GM23248 (cell line): ENCODE data around the gene NUDT14. TPM values are rescaled to one million over a fixed set of nuclear protein-coding genes. Genes with fewer than 3 reads are reported as not detected.

ENCODE experiments used
- DNase-seq: peaks from one replicate; pipeline ENCODE4 v3.0.0-alpha.2; 2015
- H2AFZ ChIP-seq: fragments of 200-600 bp; sonication (generic); 2 replicates; pipeline ENCODE4 v1.6.1; 2016; ENCODE audit warnings: antibody characterized with exemption
- H3F3A ChIP-seq: fragments of 200-600 bp; sonication (generic); 2 replicates; pipeline ENCODE4 v1.6.1; 2016; ENCODE audit warnings: mild to moderate bottlenecking, antibody characterized with exemption, mixed run types; ENCODE audit not compliant: insufficient read depth
- H3K27ac ChIP-seq: fragments of 200-600 bp; sonication (generic); 2 replicates; pipeline ENCODE4 v1.5.1; 2016; ENCODE audit warnings: mild to moderate bottlenecking
- H3K27me3 ChIP-seq: fragments of 200-600 bp; sonication (generic); replicated peaks from 2 replicates; pipeline ENCODE4 v1.6.1; 2016; ENCODE audit warnings: mild to moderate bottlenecking; ENCODE audit not compliant: insufficient read depth
- H3K36me3 ChIP-seq: fragments of 200-600 bp; sonication (generic); 2 replicates; pipeline ENCODE4 v1.6.1; 2016; ENCODE audit warnings: low read depth, mild to moderate bottlenecking
- H3K4me1 ChIP-seq: fragments of 200-600 bp; sonication (generic); 2 replicates; pipeline ENCODE4 v1.6.1; 2016; ENCODE audit warnings: mild to moderate bottlenecking; ENCODE audit not compliant: insufficient read depth
- H3K4me2 ChIP-seq: fragments of 200-600 bp; sonication (generic); one replicate; pipeline ENCODE4 v1.6.1; 2016; ENCODE audit warnings: mild to moderate bottlenecking; ENCODE audit not compliant: unreplicated experiment
- H3K4me3 ChIP-seq: fragments of 200-600 bp; sonication (generic); 2 replicates; pipeline ENCODE4 v1.5.1; 2016; ENCODE audit warnings: mild to moderate bottlenecking
- H3K79me2 ChIP-seq: fragments of 200-600 bp; sonication (generic); 2 replicates; pipeline ENCODE4 v1.6.1; 2016; ENCODE audit warnings: mild to moderate bottlenecking; ENCODE audit not compliant: insufficient read depth
- H3K9ac ChIP-seq: fragments of 200-600 bp; sonication (generic); 2 replicates; pipeline ENCODE4 v1.6.1; 2016; ENCODE audit warnings: mild to moderate bottlenecking
- H3K9me2 ChIP-seq: fragments of 200-600 bp; sonication (generic); 2 replicates; pipeline ENCODE4 v1.6.1; 2016; ENCODE audit warnings: mixed run types, mild to moderate bottlenecking, moderate library complexity; ENCODE audit not compliant: insufficient read depth
- H3K9me3 ChIP-seq: fragments of 200-600 bp; sonication (generic); one replicate; pipeline ENCODE4 v1.6.1; 2017; ENCODE audit warnings: low read depth
- H4K20me1 ChIP-seq: fragments of 200-600 bp; sonication (generic); 2 replicates; pipeline ENCODE4 v1.6.0; 2016; ENCODE audit not compliant: insufficient read depth
- EZH2 ChIP-seq: fragments of 200-600 bp; sonication (generic); IDR thresholded peaks from 2 replicates; pipeline ENCODE4 v1.6.1; 2018; ENCODE audit warnings: antibody characterized with exemption, mild to moderate bottlenecking; ENCODE audit not compliant: insufficient read depth, poor library complexity, severe bottlenecking
- EZH2phosphoT487 ChIP-seq: fragments of 200-600 bp; sonication (generic); IDR thresholded peaks from 2 replicates; pipeline ENCODE4 v1.6.1; 2018; ENCODE audit warnings: antibody characterized with exemption, moderate library complexity, mild to moderate bottlenecking, low read depth; ENCODE audit not compliant: insufficient read depth
- WGBS, 2 experiments: methylation state at CpG; one replicate each; pipeline ENCODE4 v1.1.6; 2015 to 2017; ENCODE audit warnings: low lambda C conversion rate in 2 of 2, low coverage in 1 of 2; ENCODE audit errors: missing lambda C conversion rate in 2 of 2; 5-methylcytosine and 5-hydroxymethylcytosine counted together
- in situ Hi-C: fragments of 300-500 bp; cut with MboI; formaldehyde crosslinking; loops from 2 replicates; pipeline ENCODE4 v1.15.0; 2020
- polyA plus RNA-seq: library from polyadenylated mRNA; unstranded; fragments of >200 nt; fragmentation: Nextera tagmentation; extraction: Ambion mirVana; gene quantifications from 2 replicates; pipeline ENCODE4 v1.2.1, GENCODE V29; 2016
- total RNA-seq: library from RNA; depleted of rRNA; stranded (reverse); fragments of >200 nt; shearing (Covaris generic); gene quantifications from 2 replicates; pipeline ENCODE4 v1.2.3, GENCODE V29; 2014

Gene NUDT14
- total and polyA plus RNA-seq, 2 experiments from 2014 or later = 8.6 to 10.8 TPM

- Histone ChIP-seq H2AFZ (no peak overlapping the region), H4K20me1 (no peaks in the 10 kb centered on the region), H3K4me1 (no peaks in the 10 kb centered on the region), H3K4me2 (no peak overlapping the region), H3K27ac (no peak overlapping the region), H3K79me2 (no peaks in the 10 kb centered on the region), H3K9ac (no peak overlapping the region), H3F3A (no peaks in the 10 kb centered on the region), H3K27me3 (no peaks in the 10 kb centered on the region), H3K9me2 (no peaks in the 10 kb centered on the region), H3K9me3 (no peaks in the 10 kb centered on the region), H3K4me3 (no peak overlapping the region), H3K36me3 (no peaks in the 10 kb centered on the region)
- WGBS, 2 experiments = 90 to 94% methylated on average over 17 to 19 of the region's 23 CpGs
- no peak for TF ChIP-seq EZH2phosphoT487
- no peak for TF ChIP-seq EZH2
- in situ Hi-C loops = no loop called here
- no peak for DNase-seq
Measured at GRCh38 chr14:105211086-105211757, 30.1 kb upstream of the NUDT14 start.

GRCh38 chr14:105210266-105211025, 29.3 kb upstream of the NUDT14 start:
- Histone ChIP-seq H3K9me3 (no peaks in the 10 kb centered on the region), H3K27ac (no peak overlapping the region), H3K4me3 (no peak overlapping the region), H3K27me3 (no peaks in the 10 kb centered on the region), H4K20me1 (no peaks in the 10 kb centered on the region), H3K79me2 (no peaks in the 10 kb centered on the region), H3F3A (no peaks in the 10 kb centered on the region), H3K4me1 (no peaks in the 10 kb centered on the region), H3K4me2 (no peak overlapping the region), H3K9me2 (no peaks in the 10 kb centered on the region), H3K36me3 (no peaks in the 10 kb centered on the region), H2AFZ (no peak overlapping the region), H3K9ac (no peak overlapping the region)
- 92 to 95% methylated on average over 23 to 30 of the region's 30 CpGs for whole genome bisulfite sequencing, 2 experiments
- in situ Hi-C loops = no loop called here
- no peak for DNase-seq
- no peak for TF ChIP-seq EZH2
- no peak for TF ChIP-seq EZH2phosphoT487

- Histone ChIP-seq H3K9me3 (no peaks in the 10 kb centered on the region), H3K27ac (no peak overlapping the region), H3K79me2 (no peaks in the 10 kb centered on the region), H3F3A (no peaks in the 10 kb centered on the region), H3K4me1 (no peaks in the 10 kb centered on the region), H4K20me1 (no peaks in the 10 kb centered on the region), H3K9ac (no peak overlapping the region), H3K9me2 (no peaks in the 10 kb centered on the region), H3K4me2 (no peak overlapping the region), H2AFZ (no peak overlapping the region), H3K27me3 (no peaks in the 10 kb centered on the region), H3K36me3 (no peaks in the 10 kb centered on the region), H3K4me3 (no peak overlapping the region)
- TF ChIP-seq EZH2phosphoT487 (no peak), EZH2 (no peak)
- WGBS, 2 experiments = 96 to 100% methylated on average over 12 to 16 of the region's 16 CpGs
- no peak for DNase-seq
- in situ Hi-C loops = no loop called here
Measured at GRCh38 chr14:105209646-105210045, 28.5 kb upstream of the NUDT14 start.

- no peak overlapping the region for H3K27ac ChIP-seq
- in situ Hi-C loops = no loop called here
Measured at GRCh38 chr14:105209091-105209490, 28.0 kb upstream of the NUDT14 start.

More at GRCh38 chr14:105209091-105209490, 28.0 kb upstream of the NUDT14 start:
- WGBS, 2 experiments = 87 to 90% methylated on average over 8 of the region's 8 CpGs
- no peak overlapping the region for H3K4me2 ChIP-seq
- no peaks in the 10 kb centered on the region for H3K27me3 ChIP-seq
- no peaks in the 10 kb centered on the region for H3K9me3 ChIP-seq
- H4K20me1 ChIP-seq = no peaks in the 10 kb centered on the region
- no peak overlapping the region for H3K4me3 ChIP-seq
- H3K36me3 ChIP-seq = no peaks in the 10 kb centered on the region
- H3K79me2 ChIP-seq = no peaks in the 10 kb centered on the region
- DNase-seq = no peak
- no peak overlapping the region for H2AFZ ChIP-seq
- no peaks in the 10 kb centered on the region for H3K9me2 ChIP-seq
- no peaks in the 10 kb centered on the region for H3F3A ChIP-seq
- no peaks in the 10 kb centered on the region for H3K4me1 ChIP-seq
- no peak for TF ChIP-seq EZH2phosphoT487
- H3K9ac ChIP-seq = no peak overlapping the region
